ENCODE data around the gene EML4. TPM values are rescaled to one million over a fixed set of nuclear protein-coding genes. Genes with fewer than 3 reads are reported as not detected.

EML4 gene
- total RNA-seq, 1 experiment from 2014 or later, result 107 TPM

DNA sequence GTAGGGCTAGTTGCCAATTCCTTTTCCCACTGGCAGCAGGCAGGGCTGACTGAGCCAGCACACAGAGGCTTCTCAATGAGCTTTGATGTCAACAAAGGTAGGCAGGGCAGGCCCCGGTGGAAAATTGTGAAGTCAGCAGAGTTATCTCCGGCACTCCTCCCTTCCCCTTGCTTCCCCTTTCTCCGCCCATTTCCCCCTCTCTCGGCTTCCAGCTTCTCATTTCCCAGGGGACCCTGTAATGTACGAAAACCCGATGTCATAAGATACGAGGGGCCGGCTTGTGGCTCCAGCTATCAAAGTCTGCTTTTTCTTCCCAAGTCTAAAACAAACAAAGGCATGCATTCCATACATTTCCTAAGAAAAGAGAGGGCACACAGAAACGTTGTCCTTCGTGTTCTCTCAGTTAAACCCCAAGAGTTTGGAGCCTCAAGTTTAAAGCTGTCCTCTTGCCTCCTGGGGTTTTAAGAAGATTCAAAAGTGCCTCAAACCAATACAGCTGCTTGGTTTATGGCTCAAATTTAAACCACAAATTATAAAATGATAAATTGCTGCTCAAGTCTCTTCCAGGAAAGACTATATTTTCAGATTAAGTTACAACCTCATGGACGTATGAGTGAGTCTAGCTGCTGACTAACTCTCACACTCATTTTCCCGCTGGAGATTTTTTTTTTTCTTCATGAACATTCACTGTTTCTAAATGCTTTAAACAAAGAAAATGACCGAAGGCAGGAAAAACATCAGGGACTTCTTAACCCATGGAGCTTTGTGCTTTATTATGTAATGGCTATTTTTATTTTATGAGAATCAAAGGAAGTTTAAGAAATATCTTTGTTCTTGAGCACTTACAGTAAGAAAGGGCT is 27.2 kb upstream of the EML4 start:
- peak overlapping the region; percentile 99 for H3K27ac ChIP-seq (ENCODE audit: low read length)
- peak overlapping the region; percentile 26 to 50 for H3K4me3 ChIP-seq (ENCODE audit: low read depth in 2 of 2, low read length in 2 of 2)
- peak; percentile 69 for ATAC-seq
- TF ChIP-seq REST (IDR thresholded peaks at IDR 0.05; ENCODE audit: insufficient read depth in 1 of 2, low read depth in 2 of 2, low read length in 1 of 2), result no peak
- TF ChIP-seq TCF7L2 (IDR thresholded peaks at IDR 0.05; ENCODE audit: low read depth, low read length), result peak; percentile 58; the same call in 1 of the 2 replicates
- ChIA-PET POLR2A (interaction anchor here (0.5 to 3.1 kb wide), 3 partner anchors 9 to 218 kb away, joined by 3 to 12 read pairs (median 4); no protein-coding TSS in a partner anchor), CTCF (no interaction called here)
- in situ Hi-C loops (cut with HindIII; ENCODE audit: low pct_unique_long_range_greater_than_20kb, low sequenced_read_pairs) (no loop called here), intact Hi-C loops (cut with micrococcal nuclease; ENCODE audit: unreplicated experiment) (no loop called here)
- no peaks in the 10 kb centered on the region for H3K9me3 ChIP-seq (ENCODE audit: control insufficient read depth, insufficient read depth, low read depth, low read length)
- peaks cover 67% of the 10 kb centered on the region for H3K4me1 ChIP-seq (ENCODE audit: control insufficient read depth, insufficient read depth, low read length)
- no peak for DNase-seq (ENCODE audit: low read depth, low spot score)
- no TSS peak for BruUV-seq (replicated peaks)
- no peaks in the 10 kb centered on the region for H3K36me3 ChIP-seq (ENCODE audit: control insufficient read depth, insufficient read depth, low read length)
- H3K27me3 ChIP-seq (ENCODE audit: control insufficient read depth, insufficient read depth, low read length), result no peaks in the 10 kb centered on the region

DNA sequence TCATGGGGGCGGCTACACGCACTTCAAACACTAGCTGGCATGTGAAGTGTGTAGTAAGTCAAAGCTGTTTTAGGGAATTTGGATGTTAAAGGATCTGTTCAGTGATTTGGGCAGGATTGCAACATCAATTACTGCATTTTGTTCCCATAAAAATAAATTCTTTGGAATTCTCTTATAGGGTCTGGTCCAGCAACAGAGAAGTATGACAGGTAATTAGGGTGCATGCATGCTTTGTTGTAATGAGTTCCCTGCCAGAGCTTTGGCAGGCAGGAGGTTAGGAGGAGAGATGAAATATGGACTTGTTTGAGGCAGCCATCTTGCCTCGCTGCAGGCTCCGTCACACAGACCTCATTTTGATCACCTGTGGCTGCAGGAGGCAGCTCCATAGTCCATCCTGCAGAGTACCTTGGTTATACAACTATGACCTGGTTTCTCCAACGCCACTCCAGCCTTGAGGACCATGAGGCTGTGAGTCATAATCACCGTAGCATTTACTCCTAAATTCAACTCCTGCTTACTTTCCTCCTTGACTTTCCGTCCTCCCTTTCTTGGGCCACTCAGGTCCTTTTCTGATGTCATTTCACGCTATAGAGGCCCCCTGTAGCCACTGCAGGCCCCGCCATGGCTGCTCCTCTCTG is 26.5 kb upstream of the EML4 start:
- no peak for ATAC-seq
- H3K27ac ChIP-seq (ENCODE audit: low read length), result peak overlapping the region; percentile 99
- H3K4me3 ChIP-seq (ENCODE audit: low read depth in 2 of 2, low read length in 2 of 2), result peak overlapping the region in 1 of 2 experiments; percentile 50; a peak in 1 of 4 replicates
- BruUV-seq (replicated peaks), result no TSS peak
- no peak for DNase-seq (ENCODE audit: low read depth, low spot score)
- H3K9me3 ChIP-seq (ENCODE audit: control insufficient read depth, insufficient read depth, low read depth, low read length), result no peaks in the 10 kb centered on the region
- intact Hi-C loops (cut with micrococcal nuclease; ENCODE audit: unreplicated experiment), result no loop called here
- ChIA-PET POLR2A (interaction anchor here (0.5 to 3.1 kb wide), 3 partner anchors 9 to 351 kb away, joined by 3 to 12 read pairs (median 8); partner anchors contain the start of gene KCNG3), CTCF (no interaction called here)
- H3K27me3 ChIP-seq (ENCODE audit: control insufficient read depth, insufficient read depth, low read length), result no peaks in the 10 kb centered on the region
- peaks cover 65% of the 10 kb centered on the region for H3K4me1 ChIP-seq (ENCODE audit: control insufficient read depth, insufficient read depth, low read length)
- H3K36me3 ChIP-seq (ENCODE audit: control insufficient read depth, insufficient read depth, low read length), result no peaks in the 10 kb centered on the region
- in situ Hi-C loops (cut with HindIII; ENCODE audit: low pct_unique_long_range_greater_than_20kb, low sequenced_read_pairs), result no loop called here
- no peak for TF ChIP-seq POLR2AphosphoS5 (IDR thresholded peaks at IDR 0.05; ENCODE audit: low read depth, low read length)
- no peak for TF ChIP-seq TCF7L2 (IDR thresholded peaks at IDR 0.05; ENCODE audit: low read depth, low read length)
- no peak for TF ChIP-seq REST (IDR thresholded peaks at IDR 0.05; ENCODE audit: insufficient read depth in 1 of 2, low read depth in 2 of 2, low read length in 1 of 2)
- no peak for TF ChIP-seq CTCF (IDR thresholded peaks at IDR 0.05)

Measured in Panc1 (cell line).